NCI-H510A treated with DMSO at 0.1 percent for 48 hours (cell line): Measurements from ENCODE around the gene MELTF.

ENCODE experiments used
- DNase-seq: peaks from one replicate; lab custom pipeline; 2025; lab: John Stamatoyannopoulos, UW

MELTF gene

GRCh38 chr3:197010556-197011351 lies 18.9 kb downstream of the MELTF start:
- no peak for DNase-seq

GRCh38 chr3:197009532-197010019 lies 20.0 kb downstream of the MELTF start:
- no peak for DNase-seq

GRCh38 chr3:197008436-197009209 lies 21.0 kb downstream of the MELTF start:
- no peak for DNase-seq

GRCh38 chr3:197007953-197008352 lies 21.7 kb downstream of the MELTF start:
- no peak for DNase-seq

GRCh38 chr3:197007296-197007940 lies 22.2 kb downstream of the MELTF start:
- no peak for DNase-seq

- no peak for DNase-seq
These were observed 22.8 kb downstream of the MELTF start for GRCh38 chr3:197006860-197007259.

- no peak for DNase-seq
These were observed 23.2 kb downstream of the MELTF start for GRCh38 chr3:197006446-197006845.

GRCh38 chr3:197003461-197004385 lies 25.9 kb downstream of the MELTF start:
- DNase-seq: peak; percentile 85

GRCh38 chr3:197002701-197003454 lies 26.7 kb downstream of the MELTF start:
- DNase-seq: peak; percentile 88

- no peak for DNase-seq
These were observed 27.5 kb downstream of the MELTF start for GRCh38 chr3:197001972-197002700.

- no peak for DNase-seq
These were observed 28.3 kb downstream of the MELTF start for GRCh38 chr3:197001106-197001971.

GRCh38 chr3:197000211-197000610 lies 29.4 kb downstream of the MELTF start:
- DNase-seq: no peak

GRCh38 chr3:196998966-196999760 lies 30.5 kb downstream of the MELTF start:
- no peak for DNase-seq

GRCh38 chr3:196997311-196997710 lies 32.3 kb downstream of the MELTF start:
- DNase-seq: no peak

GRCh38 chr3:196996454-196997265 lies 33.0 kb downstream of the MELTF start:
- peak; percentile 82 for DNase-seq

- DNase-seq: peak; percentile 58
These were observed 33.8 kb downstream of the MELTF start for GRCh38 chr3:196995646-196996355.

GRCh38 chr3:196995027-196995426 lies 34.6 kb downstream of the MELTF start:
- DNase-seq: no peak
